GM18951 (cell line): ENCODE data around the gene PLEKHF1.

Source experiments
- POLR2A ChIP-seq: IDR thresholded peaks from 4 replicates; pipeline ENCODE4 v1.6.1; 2011; ENCODE audit warnings: mild to moderate bottlenecking; ENCODE audit not compliant: insufficient read length, insufficient read depth; ENCODE audit errors: extremely low read depth
- in situ Hi-C: fragments of 300-500 bp; cut with MboI; formaldehyde crosslinking; loops from one replicate; pipeline ENCODE4 v1.12.0; 2022; ENCODE audit warnings: low sequenced_read_pairs, mixed read lengths, inconsistent platforms; ENCODE audit not compliant: unreplicated experiment

The PLEKHF1 gene

DNA sequence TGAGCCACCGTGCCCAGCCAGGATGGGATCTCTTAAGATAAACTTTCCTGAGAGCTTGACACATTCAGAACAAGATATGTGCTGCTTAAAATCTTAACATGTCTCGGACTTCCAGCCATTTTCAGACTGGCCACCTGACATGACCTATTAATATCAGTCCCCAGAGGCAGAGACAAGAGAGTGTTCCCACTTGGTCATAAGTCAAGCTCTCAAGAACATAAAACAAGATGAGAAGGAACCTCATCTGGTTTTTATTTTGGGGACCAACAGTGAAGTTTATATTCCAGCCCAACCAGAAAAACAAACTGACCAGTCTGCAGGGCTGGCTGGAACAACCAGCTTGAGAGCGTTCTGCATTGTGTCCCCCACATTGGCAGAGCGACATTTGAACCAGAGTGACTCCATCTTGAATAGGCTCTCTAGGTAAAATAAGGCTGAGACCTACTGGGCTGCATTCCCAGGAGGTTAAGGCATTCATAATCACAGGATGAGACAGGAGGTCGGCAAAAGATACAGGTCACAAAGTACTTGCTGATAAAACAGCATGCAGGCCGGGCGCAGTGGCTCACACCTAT, 21.8 kb upstream of the PLEKHF1 start:
- TF ChIP-seq POLR2A = no peak
- in situ Hi-C loops = no loop called here

GRCh38 chr19:29644210-29644609, 21.1 kb upstream of the PLEKHF1 start:
- TF ChIP-seq POLR2A = no peak
- in situ Hi-C loops = no loop called here

DNA sequence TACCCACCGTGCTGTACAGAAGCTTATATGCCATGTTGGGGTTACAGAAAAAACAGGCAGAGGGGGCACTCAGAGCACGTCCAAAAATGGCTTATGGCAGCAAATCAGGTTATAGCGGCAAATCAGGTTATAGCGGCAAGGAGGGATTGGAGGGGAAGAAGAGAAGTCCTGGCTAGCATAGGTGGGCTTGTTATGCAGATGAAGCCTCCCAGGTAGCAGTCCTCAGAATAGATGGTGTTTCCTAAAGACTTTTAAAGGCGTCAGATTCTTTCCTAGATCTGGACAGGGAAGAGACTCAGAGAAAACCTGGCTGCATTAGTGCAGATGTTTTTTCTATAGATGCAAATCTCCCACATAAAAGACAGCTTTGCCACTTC, 19.8 kb upstream of the PLEKHF1 start:
- TF ChIP-seq POLR2A = no peak
- in situ Hi-C loops = no loop called here

- in situ Hi-C loops = no loop called here
Measured at GRCh38 chr19:29645911-29646310, 19.4 kb upstream of the PLEKHF1 start.

DNA sequence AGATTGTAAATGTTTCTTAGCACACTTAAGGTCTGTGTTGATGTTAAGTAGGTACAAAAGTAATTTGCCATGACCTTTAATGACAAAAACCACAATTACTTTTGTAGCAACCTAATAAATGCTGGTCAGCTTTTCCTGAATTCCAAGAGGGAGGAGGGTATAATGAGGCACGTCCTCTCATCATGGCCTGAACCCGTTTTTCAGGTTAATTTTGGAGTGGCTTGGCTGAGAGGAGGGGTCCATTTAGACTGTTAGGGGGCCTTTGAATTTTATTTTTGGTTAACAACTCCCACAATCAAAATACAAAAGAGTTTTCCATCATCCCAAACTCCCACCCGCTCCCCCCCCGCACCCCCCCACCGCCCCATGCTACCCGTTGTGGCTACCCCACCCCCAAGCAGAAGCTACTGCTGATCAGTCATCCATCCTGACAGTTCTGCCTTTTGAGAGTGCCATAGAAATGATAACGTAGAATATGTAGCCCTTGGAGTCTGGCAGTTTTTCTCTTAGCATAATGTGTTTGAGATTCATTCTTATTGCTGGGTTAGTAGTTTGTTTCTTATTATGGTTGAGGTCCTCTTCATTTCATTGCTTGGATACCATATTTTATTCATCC, 14.4 kb upstream of the PLEKHF1 start:
- no peak for TF ChIP-seq POLR2A
- in situ Hi-C loops = no loop called here

More at GRCh38 chr19:29645911-29646310, 19.4 kb upstream of the PLEKHF1 start:
- TF ChIP-seq POLR2A = no peak

- in situ Hi-C loops = no loop called here
- no peak for TF ChIP-seq POLR2A
Measured at GRCh38 chr19:29651622-29652394, 13.5 kb upstream of the PLEKHF1 start.

DNA sequence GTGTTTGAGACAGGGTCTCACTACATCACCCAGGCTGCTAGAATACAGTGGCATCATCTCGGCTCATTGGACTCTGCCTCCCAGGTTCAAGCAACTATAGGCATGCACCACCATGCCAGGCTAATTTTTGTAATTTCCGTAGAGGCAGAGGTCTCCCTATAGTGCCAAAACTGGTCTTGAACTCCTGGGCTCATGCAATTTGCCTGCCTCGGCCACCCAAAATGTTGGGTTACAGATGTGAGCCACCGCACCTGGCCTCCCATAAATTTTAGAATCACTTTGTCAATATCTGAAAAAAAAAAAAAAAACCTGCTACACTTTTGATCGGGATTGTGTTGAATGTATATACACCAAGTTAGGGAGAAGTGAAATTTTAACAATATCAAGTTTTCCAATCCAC, 11.9 kb upstream of the PLEKHF1 start:
- no peak for TF ChIP-seq POLR2A
- in situ Hi-C loops = no loop called here

GRCh38 chr19:29655648-29656335, 9.5 kb upstream of the PLEKHF1 start:
- in situ Hi-C loops = no loop called here
- TF ChIP-seq POLR2A = no peak

GRCh38 chr19:29658221-29658991, 6.9 kb upstream of the PLEKHF1 start:
- TF ChIP-seq POLR2A = no peak
- in situ Hi-C loops = no loop called here

- in situ Hi-C loops = no loop called here
- no peak for TF ChIP-seq POLR2A
Measured at GRCh38 chr19:29660835-29661234, 4.4 kb upstream of the PLEKHF1 start.

- in situ Hi-C loops = no loop called here
- TF ChIP-seq POLR2A = no peak
Measured at GRCh38 chr19:29662278-29662603, 3.0 kb upstream of the PLEKHF1 start.

DNA sequence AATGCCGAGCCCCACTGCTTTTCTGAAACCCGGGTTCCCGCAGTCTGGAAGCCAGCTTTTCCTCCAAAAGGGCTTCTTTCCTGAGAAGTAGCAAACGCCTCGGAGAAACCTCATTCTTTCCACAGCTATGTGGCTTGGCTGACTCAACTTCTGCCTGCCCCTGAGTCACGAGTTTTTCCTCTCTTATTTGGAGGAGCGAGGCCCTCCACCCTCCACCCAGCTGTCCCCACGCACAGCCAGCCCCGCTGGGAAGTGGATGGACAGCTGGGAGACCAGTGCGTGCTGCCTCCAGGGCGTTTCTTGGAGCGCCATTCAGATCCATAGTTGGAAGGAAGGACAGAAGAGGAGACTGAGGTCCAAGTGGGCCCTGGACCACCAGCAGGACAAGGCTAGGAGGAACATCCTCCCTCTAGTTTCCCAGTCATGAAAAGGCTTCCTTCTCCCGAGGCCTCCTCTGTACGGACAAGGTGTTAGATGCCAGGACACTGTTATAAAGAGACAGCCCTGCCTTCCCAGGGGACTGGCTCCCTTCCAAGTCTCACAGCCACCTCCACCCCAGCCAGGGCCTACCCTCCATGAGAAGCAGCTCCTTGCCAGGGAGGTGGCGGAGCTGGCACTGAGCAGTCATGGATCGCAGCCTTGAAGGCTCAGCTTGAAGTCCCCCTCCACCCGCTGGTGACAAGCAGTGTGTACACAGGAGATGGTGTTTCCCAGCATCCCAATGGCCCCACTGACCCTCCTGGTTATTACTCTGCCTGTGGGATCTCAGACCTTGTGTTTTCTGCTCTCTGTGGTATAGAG, 2.5 kb upstream of the PLEKHF1 start:
- in situ Hi-C loops = no loop called here
- no peak for TF ChIP-seq POLR2A
